ENCODE results near the gene ARL6IP6.
"Not testable (repeated sequence)": the region's sequence is repeated elsewhere in the genome, so short reads cannot be mapped to it uniquely, and the experiment has no call there.

Gene ARL6IP6

DNA sequence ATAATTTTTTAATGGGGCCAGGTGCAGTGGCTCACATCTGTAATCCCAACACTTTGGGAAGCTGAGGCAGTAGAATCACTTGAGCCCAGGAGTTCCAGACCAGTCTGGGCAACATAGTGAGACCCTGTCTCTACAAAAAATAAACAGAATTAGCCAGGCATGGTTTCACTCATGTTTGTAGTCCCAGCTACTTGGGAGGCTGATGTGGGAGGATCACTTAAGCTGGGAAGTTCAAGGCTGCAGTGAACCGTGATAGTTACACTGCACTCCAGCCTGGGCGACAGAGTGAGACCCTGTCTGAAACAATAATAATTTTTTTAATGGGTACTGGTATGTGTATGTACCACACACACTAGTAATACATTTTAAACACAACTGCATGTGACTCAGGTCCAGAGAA, 2.4 kb downstream of the ARL6IP6 start:
- DNase-seq (ENCODE audit: low spot score) = no peak
- TF ChIP-seq, protein P1, sequence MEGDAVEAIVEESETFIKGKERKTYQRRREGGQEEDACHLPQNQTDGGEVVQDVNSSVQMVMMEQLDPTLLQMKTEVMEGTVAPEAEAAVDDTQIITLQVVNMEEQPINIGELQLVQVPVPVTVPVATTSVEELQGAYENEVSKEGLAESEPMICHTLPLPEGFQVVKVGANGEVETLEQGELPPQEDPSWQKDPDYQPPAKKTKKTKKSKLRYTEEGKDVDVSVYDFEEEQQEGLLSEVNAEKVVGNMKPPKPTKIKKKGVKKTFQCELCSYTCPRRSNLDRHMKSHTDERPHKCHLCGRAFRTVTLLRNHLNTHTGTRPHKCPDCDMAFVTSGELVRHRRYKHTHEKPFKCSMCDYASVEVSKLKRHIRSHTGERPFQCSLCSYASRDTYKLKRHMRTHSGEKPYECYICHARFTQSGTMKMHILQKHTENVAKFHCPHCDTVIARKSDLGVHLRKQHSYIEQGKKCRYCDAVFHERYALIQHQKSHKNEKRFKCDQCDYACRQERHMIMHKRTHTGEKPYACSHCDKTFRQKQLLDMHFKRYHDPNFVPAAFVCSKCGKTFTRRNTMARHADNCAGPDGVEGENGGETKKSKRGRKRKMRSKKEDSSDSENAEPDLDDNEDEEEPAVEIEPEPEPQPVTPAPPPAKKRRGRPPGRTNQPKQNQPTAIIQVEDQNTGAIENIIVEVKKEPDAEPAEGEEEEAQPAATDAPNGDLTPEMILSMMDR (IDR thresholded peaks at IDR 0.05) = no peak
- Histone ChIP-seq H3K4me3 (no peak overlapping the region), H3K27ac (no peak overlapping the region)

DNA sequence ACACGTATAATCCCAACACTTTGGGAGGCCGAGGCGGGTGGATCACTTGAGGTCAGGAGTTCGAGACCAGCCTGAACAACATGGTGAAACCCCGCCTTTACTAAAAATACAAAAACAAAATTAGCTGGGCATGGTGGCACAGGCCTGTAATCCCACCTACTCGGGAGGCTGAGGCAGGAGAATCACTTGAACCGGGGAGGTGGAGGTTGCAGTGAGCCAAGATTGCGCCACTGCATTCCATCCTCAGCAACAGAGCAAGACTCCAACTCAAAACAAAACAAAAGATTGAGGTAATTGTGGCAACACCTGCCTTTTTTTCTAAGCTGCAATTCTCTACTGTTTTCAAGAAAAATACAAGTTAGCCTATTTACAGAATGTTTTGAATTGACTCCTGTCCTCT, 4.2 kb downstream of the ARL6IP6 start:
- H3K4me3 ChIP-seq; H3K27ac ChIP-seq; DNase-seq (ENCODE audit: low spot score): not testable (repeated sequence)

DNA sequence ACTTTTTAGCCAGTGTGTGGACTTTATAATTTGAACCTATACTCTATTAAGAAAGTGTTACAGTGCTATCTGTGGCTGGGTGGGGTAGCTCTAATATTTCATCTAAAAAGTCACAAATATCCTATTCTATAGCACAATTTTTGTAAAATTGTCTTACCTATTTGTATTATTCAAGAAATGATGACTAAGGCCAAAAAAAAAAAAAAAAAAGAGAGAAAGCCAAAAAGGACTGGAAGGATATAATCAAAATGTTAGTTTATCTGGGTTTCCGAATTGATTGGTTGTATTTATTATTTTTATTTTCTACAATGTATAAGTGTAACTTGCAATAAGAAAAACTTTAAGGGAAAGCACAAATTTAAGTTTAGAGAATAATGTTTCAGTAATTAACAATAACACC, 5.5 kb downstream of the ARL6IP6 start:
- no peak for DNase-seq (ENCODE audit: low spot score)
- Histone ChIP-seq H3K27ac (no peak overlapping the region), H3K4me3 (no peak overlapping the region)
- TF ChIP-seq, protein P1 (IDR thresholded peaks at IDR 0.05) = no peak

DNA sequence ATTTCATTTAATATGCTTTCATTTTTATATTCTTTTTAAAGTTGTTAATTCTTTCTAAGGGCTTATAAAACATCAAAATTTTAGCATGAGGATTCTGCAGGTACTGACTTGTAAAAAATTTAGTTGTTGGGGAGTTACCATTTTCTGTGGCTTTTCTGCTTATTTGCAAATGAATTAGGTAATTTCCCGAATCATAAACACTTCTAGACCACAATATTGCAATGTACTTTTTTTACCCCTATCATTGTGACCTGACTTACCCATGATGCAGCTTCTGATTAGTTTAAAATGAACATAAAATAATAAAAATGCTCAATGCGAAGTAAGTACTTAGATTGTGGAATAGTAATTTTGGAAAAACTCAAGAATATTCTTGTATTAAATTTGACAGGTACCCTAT, 11.4 kb downstream of the ARL6IP6 start:
- no peak overlapping the region for H3K27ac ChIP-seq
- DNase-seq (ENCODE audit: low spot score) = no peak
- TF ChIP-seq, protein P1 (IDR thresholded peaks at IDR 0.05) = no peak
- H3K4me3 ChIP-seq = no peak overlapping the region

DNA sequence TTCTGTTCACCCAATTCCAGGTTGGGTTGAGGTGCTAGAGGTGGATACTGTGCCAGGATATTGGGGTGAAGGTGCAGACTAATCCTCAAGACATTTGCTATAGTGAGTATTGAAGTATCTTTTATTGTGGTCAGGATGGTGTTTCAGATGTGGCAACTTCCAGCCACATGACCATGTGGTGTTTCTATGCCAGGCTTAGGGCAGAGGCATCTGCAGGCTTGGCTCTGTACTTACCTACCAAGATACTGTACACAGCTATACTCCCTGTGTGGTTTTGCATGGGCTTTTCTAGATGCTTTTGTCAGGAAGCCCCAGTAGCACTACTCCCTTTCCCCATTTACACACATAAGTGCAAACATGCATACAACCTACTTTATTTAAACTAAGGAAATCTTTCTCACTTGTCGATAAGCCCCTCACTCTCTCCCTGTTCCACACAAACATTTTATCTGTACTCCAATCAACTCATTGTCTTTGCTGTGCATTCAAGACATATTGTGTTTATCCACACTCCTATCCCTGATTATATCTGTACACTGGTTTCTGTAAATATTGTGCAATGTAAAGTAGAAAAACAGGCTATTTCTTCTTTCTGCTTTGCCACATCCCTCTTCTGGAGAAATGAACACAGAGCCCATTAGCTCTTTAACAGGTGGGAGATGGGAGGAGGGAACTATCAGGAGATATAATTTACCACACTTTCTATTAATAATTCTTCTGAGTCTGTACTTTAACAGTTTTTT, 12.3 kb downstream of the ARL6IP6 start:
- no peak for DNase-seq (ENCODE audit: low spot score)
- Histone ChIP-seq H3K4me3 (no peak overlapping the region), H3K27ac (no peak overlapping the region)
- TF ChIP-seq, protein P1 (IDR thresholded peaks at IDR 0.05) = no peak

DNA sequence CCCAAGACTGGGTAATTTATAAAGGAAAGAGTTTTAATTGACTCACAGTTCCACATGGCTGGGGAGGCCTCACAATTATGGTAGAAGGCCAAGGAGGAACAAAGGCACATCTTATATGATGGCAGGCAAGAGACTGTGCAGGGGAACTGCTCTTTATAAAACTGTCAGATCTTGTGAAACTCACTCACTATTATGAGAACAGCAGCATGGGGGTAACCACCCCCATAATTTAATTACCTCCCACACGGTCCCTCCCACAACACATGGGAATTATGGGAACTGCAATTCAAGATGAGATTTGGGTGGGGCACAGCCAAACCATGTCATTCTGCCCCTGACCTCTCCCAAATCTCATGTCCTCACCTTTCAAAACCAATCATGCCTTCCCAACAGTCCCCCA, 19.1 kb downstream of the ARL6IP6 start:
- not testable (repeated sequence) for H3K27ac ChIP-seq; DNase-seq (ENCODE audit: low spot score); H3K4me3 ChIP-seq

DNA sequence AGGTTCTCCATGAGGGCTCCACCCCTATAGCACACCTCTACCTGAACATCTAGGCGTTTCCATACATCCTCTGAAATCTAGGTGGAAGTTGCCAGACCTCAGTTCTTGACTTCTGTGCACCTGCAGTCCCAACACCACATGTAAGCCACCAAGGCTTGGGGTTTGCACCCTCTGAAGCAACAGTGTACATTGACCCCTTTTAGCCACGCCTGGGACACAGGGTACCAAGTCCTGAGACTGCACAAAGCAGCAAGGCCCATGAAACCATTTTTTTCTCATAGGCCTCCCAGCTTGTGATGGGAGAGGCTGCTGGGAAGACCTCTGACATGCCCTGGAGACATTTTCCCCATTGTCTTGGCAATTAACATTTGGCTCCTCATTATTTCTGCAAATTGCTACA, 20.0 kb downstream of the ARL6IP6 start:
- no peak for DNase-seq (ENCODE audit: low spot score)
- TF ChIP-seq, protein P1 (IDR thresholded peaks at IDR 0.05) = no peak
- no peak overlapping the region for H3K4me3 ChIP-seq
- no peak overlapping the region for H3K27ac ChIP-seq

DNA sequence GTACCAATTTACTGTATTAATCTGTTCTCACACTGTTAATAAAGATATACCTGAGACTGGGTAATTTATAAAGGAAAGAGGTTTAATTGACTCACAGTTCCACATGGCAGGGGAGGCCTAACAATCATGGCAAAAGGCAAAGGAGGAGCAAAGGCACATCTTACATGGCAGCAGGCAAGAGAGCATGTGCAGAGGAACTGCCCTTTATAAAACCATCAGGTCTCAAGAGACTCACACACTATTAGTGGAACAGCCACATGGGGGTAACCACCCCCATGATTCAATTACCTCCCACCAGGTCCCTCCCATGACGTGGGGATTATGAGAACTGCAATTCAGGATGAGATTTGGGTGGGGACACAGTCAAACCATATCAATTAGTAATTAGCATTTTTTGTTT, 21.3 kb downstream of the ARL6IP6 start:
- not testable (repeated sequence) for DNase-seq (ENCODE audit: low spot score); H3K27ac ChIP-seq; H3K4me3 ChIP-seq

Data from coronary artery (tissue), 2 donors.